Activated CD4-positive, alpha-beta T cell treated with anti-CD3 and anti-CD28 coated beads for 48 hours (primary cell): ENCODE results near the gene PGLYRP1.

ENCODE experiments used
- DNase-seq: peaks from one replicate; pipeline ENCODE4 v3.0.0-alpha.2; 2020

PGLYRP1 gene

DNA sequence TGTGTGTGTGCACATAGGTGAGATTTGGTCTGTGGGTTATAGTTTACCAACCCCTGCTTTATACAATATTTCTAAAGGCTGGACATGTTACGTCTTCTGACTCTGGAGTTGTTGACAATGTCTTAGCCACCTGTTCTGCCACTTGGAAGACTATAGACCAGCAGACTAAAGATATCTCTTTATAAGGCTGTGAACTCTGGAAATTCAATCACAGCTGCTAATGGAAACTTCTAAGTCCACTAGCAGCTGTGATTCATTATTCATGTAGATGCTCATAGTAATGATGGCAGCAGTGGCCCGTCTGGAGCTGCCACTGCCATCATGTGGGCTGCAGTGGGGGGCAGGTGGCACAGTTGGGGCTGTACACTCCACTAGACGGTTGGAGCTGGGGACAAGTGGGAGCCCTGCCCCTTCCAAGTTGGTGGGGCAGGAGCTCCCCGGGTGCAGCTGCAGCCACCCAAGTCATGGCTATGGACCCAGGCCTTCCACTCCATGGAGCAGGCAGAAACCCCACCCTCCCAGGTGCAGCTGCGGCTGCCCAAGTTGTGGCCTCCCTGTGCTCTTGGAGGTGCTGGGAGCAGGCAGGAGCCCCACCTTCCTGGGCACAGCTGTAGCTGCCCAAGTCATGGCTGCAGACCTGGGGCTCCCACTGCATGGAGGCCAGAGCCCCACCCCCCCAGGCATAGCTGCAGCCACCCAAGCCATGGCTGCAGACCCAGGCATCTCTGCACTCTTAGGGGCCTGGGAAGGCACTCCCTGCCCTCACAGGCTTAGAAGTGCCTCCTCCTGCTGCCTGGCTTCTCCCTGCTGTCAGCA lies 9.1 kb upstream of the PGLYRP1 start:
- no peak for DNase-seq

DNA sequence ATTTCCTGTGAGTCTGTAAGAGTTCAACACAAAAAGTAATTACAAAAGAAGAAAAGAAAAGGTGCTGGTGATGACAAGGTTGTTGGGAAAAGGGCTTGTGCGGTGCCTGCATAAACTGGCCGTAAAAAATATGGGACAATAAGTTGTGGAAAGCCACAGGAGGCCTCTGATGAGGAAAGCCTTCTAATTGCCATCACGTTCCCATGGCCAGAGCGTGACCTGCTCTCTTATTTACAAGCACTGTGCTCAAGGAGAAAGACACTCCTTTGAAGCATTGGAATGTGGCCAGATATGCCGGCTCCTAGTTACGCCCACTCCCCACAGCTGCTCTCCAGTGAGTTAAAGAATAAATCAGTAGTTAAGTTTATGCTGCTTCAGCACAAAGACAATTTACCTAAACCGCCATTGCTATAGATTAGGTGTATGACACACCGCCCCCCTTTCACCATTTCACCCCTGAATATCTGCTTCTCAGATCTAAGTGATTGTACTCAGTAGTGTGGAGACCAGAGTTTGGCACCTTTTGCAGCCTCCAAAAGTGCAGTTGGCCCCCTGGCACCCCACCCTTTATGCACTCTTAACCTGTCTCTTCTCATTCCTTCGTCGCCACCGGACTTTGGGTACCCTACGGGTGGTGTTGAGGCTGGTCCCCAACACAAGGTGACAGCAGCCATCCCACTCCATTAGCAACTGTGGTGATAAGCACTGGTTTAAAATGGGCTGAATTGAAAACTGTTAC lies 8.1 kb upstream of the PGLYRP1 start:
- DNase-seq = no peak

DNA sequence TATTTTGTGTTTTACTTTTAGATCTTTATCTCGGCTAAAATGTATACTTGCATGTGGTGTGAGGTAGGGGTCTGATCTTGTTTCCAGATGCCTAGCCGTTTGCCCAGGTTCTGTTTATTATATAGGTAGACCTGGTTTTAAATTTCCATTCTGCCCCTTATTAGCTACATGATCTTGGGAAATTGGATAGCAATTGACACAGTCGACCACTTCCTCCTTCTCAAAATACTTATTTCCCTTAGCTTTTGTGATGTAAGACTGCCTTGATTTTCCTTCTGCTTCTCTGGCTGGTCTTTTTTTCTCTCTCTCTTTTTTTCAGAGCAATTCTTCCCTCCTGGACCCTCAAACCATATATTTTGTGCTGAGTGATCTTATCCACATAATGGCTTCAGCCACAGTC lies 3.0 kb upstream of the PGLYRP1 start:
- DNase-seq = no peak

DNA sequence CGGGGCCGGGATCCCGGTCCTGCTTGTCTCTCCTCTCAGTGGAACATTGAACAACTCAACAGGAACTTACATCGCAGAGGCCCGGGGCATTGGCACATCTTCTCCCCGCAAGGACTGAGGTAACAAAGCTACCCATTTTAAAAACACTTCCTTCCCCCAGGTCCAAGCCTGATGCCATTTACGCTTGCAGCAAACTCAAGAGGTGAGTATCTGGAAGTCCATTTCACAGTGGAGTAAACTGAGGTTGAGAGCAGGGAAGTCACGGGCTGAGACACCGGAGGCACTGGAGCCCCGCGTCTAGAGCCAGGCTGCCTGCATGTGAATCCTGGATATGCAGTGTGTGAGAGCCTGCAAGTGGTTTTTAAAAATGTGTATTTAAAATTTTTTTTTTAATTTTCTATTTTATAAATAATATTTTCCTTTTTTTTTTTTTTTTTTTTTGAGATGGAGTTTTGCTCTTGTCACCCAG lies 492 bp upstream of the PGLYRP1 start:
- DNase-seq = no peak

DNA sequence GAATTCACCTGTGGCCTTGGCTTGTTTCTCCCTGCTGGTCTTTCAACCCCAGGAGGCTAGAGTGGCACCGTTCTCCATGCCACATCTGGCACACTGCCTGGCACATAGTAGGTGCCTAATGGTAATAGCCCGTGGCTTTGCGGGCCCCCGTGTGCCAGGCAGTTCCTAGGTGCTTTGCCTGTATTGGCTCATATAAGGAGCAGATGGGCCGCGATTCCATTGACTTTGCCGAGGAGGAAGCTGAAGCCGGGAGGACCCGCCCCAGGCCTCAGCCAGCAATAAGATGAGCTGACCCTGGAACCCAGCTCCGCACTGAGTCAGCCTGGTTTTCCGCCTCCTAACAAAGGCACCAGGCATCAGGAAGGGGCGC lies 807 bp downstream of the PGLYRP1 start:
- no peak for DNase-seq

DNA sequence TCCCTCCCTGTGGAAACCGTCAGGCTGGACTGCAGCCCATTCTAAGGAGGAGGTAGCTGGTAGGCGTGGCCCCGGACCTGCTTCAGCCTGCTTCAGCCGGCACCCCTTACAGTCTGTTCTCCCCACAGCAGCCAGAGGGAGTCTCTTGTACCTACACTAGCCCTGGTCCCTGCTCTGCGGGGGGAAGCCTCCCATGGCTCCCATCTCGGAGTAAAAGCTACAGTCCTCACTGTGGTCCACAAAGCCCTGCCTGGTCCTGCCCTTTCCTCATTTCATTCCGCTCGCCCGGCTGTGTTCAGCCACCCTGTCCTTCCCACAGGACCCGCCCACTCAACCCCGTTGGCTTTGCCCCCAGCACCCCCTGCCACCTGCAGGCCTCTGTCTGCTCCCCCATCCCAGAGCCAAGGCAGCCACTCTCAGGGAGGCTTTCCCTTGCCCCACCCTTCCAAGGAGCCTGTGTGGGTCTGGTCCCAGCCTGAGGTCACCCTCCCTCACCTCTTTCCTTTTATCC lies 1.3 kb downstream of the PGLYRP1 start:
- DNase-seq = no peak

DNA sequence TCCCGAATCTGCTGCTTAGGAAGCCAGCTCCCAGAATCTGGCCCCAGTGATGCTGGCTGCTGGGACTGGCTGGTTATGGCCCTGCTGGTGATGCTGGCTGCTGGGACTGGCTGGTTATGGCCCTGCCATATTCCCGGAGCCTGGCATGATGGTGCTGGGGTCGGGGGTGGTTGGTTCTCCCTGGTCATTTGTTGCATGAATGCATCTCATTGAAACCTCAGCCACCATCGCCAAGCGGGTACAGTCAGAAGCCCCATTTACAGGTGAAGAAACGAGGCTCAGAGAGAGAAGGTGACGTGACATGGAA lies 2.1 kb downstream of the PGLYRP1 start:
- DNase-seq = no peak

DNA sequence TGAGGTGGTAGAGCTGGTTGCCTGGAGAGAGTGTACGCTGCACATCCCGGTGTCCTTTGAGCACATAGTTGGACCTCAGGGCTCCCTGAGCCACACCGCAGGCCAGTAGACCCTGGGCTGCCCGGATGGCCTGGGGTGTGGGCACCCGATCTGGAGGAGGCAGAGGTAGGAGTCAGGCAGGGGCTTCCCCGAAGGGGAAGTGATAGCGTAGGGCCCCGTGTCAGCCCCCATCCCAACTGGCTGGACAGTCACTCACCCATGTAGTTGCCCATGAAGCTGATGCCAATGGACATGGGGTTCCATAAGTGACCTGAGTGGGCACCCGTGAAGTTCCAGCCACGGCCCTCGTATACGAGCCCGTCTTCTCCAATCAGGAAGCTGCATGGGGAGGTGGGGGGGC lies 3.6 kb downstream of the PGLYRP1 start:
- no peak for DNase-seq

DNA sequence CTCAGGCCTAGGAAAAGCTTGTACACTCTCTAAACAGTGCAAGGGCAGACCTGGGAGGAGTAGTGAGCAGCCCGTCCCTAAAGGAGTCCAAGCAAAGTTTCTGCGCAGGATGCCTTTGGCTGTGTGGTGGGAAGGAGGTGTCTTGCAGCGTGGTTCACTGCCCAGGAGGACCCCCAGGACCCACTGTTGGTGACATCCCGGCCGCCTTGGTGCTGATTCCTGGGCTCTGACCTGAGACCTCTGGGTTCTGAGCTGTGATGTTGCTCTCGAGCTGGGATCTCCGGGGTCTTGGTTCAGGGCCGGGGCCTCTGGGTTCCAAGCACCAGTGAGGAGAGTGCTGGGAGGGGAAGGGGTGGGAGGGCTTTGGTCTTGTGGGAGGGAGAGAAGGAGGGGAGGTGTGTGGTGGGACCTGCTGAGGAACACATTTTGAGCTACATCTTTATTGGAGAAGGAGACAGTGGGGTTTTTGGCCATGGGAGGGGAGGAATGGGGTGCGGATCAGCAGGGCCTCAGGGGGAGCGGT lies 4.1 kb downstream of the PGLYRP1 start:
- no peak for DNase-seq

DNA sequence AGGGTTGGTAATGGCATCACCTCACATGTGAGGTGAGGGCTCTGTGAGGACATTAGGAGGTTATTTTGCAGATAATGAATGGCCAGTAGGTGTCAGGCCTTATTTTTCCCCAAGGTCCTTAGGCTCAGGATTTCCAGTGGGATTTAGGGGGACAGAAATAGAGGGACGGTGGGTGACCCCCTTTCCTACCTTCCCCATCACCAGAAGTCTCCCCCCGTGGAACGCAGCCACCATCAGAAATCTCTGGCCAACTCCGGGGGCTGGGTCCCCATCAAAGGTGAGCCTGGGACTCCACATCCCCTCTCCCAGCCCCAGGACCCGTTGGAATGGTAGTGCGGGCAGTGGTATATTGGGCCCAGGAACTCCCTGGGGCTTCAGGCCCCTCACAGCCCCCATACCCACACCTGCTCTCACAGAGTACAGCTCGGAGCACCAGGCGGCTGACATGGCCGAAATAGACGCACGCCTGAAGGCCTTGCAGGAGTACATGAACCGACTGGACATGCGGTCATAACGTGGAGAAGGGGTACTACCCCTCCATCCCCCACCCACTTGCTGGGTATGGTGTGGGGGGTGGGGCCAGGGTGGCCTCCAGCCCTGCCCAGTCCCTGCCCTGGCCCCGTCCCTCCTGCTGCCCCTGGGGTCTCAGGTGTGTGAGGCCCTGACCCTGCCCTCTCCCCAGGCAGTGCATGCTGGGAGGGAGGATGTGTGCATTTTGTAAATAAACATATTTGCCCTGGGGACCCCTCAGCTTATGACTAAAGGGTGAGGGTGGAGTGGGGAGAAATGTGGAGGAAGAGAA lies 4.8 kb downstream of the PGLYRP1 start:
- no peak for DNase-seq

DNA sequence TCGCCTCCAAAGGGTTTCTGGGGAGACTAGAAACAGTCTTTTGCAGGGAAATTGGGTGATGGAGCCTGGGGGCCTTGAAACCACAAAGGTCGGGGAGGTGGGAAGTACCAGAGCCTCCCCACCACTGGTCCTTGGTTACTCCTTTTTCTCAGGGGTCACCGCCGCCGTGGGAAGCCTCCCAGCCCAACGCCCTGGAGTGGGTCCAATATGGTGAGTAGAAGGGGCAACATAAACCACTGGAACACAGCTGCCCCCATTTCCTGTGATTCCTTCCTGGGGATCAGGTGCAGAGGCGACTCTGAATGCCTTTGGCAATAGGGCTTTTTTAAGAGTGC lies 5.8 kb downstream of the PGLYRP1 start:
- no peak for DNase-seq

DNA sequence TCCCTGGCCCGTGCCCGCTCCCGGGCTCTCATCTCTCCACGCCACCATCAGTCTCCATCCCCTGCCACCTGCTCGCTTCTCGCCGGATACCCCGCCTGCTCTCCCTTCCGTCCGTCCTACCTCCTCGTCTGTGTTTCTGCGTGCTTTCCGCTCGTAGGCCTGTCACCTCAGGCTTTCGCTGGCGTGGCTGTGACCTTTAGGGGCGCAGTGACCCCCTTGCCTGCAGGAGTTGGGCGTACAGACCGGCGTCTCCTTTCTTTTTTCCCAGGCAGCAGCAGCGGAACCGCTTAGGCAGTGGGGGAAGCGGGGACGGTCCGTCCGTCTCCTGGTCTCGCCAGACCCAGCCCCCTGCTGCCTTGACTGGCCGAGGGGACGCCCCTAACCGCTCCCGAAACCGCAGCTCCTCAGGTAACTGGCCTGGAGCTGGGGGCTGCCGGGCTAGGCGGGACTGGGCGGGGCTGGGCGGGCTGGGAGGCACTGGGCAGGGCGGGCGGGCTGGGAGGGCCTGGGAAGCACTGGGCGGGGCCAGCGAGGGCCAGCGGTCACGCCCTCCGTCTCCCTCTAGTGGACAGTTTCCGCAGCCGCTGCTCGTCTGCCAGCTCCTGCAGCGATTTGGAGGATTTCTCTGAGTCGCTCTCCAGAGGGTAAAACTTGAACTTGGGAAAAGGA lies 6.3 kb downstream of the PGLYRP1 start:
- DNase-seq = peak; percentile 87

DNA sequence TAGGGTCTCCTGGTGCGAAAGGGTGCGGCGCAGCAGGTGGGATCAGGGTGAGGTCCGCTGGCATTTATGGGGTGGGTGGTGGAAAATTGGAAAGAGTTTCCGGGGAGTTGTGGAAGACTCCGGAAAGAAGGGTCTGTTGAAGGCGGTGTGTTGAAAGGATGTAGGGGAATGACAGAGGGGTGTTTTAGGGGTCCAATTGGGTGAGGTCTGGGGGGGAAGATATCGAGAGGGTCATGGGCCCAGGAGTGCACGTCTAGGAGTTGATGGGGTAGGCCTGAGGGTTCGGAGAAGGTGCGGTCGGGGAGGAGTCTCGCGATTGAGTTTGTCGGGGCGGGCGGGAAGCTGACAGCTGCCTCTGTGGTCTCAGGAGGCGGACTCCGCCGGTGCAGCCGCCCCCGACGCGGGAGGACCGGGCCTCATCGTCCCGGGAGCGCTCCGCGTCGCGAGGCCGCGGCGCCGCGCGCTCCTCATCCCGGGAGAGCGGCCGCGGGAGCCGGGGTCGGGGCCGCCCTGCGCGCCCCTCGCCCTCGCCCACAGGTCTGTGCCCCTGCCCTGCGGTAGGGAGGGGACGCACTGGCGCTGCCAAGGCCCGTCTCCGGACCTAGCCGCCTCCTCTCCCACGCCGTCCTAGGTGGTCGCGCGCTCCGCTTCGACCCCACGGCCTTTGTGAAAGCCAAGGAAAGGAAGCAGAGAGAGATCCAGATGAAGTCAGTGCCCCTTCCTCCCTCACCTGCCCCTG lies 7.0 kb downstream of the PGLYRP1 start:
- DNase-seq = peak; percentile 57

DNA sequence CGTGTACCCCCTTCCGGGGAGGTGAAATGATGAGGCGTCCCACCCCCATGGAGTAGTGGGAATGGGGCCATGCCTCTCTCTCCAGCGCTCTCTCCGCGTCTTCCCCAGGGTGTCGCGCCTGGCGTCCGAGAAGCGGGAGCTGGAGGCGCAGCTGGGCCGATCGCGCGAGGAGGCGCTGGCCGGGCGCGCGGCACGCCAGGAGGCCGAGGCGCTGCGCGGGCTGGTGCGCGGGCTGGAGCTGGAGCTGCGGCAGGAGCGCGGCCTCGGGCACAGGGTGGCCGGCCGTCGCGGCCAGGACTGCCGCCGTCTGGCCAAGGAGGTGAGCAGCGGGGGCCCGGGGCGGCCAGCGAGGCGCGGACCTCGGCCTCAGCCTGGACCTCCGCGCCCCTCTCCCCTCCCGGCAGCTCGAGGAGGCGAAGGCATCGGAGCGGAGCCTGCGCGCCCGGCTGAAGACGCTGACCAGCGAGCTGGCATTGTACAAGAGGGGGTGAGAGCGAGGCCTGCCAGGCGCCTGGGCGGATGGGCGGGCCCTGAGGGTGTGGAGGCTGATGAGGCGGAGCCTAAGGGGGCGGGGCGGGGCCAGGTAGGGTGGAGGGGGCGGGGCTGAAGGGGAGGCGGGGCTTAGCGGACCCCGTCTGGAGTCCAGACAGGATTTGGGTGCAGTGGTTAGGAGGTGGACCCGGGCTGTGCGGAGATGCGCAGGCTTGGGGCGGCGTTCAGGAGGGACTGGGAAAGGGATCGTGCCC lies 7.7 kb downstream of the PGLYRP1 start:
- DNase-seq = peak; percentile 77

DNA sequence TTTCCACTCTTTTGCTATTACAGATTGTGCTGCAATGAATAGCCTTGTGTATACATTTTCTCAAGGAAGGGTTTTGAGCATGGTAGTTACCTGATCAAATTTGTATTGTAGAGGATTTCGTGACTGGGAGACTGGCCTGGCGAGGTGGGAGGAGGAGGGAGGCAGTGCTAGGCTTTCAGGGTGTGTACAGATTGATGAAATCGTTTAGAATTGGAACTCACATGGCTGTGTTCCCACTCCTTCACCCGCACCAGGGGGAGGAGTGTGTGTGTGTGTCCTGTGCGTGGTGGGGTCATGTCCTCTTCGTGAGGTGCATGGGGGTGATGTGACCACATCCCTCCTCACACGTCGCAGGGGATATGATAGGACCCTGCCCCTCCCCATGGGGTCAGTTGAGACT lies 8.3 kb downstream of the PGLYRP1 start:
- no peak for DNase-seq

DNA sequence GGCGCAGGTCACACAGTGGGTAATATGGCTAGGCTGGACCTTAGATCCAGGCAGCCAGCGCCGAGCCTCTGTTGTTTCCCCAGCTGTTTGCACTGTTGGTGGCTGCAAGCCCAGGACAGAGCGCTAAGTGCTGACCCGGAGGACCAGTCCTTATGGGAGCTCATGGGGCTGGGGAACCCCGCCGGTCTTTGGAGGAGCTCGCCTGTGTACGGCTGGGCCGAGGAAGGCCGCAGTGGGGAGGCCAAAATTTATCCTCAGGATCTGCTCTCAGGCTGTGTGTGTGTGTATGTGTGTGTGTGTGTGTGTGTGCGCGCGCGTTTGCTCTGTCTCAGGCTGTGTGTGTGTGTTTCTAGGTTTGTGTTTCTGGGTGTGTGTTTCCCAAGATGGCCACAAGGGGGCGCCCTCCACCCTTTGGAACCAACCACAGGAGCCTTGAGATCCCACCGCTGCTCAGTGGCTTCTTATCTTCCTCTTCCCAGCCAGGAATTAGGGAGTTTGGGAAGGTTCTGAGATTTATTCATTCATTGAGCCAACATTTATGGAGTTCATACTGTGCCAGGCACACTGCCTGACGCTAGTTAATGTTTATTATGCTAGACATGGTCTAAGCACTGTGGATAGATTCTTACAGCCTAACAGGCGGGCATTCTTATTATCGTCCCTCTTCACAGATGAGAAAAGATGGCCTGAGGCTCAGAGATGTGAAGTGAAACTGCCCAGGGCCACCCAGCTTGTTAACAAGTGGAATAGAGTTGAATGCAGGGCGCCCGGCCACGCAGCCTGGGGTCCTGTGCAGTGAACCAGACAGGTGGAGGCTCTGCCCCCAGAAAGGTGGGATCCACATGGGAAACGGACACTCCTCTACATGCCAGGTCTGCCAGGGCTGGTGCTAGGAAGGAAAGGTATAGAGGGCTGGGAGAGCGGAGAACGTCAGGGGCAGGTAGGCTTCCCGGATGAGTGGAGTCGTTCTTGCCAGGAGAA lies 13.0 kb downstream of the PGLYRP1 start:
- peak; percentile 78 for DNase-seq

DNA sequence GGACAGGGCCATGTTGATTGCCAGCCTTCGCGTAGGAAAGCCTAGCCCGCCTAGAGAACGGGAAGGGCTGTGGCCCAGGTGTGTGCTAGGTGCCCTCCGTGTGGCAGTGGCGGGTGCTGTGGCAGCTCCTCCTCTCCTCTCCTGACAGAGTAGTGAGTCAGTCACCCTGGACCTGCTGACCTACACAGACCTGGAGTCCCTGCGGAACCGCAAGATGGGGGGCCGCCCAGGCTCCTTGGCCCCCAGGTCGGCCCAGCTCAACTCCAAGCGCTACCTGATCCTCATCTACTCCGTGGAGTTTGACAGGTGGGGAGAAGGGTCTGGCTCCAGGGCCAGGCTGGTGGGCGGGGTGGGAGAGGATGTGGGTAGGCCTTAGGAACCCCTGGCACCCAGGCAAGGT lies 16.4 kb downstream of the PGLYRP1 start:
- no peak for DNase-seq

DNA sequence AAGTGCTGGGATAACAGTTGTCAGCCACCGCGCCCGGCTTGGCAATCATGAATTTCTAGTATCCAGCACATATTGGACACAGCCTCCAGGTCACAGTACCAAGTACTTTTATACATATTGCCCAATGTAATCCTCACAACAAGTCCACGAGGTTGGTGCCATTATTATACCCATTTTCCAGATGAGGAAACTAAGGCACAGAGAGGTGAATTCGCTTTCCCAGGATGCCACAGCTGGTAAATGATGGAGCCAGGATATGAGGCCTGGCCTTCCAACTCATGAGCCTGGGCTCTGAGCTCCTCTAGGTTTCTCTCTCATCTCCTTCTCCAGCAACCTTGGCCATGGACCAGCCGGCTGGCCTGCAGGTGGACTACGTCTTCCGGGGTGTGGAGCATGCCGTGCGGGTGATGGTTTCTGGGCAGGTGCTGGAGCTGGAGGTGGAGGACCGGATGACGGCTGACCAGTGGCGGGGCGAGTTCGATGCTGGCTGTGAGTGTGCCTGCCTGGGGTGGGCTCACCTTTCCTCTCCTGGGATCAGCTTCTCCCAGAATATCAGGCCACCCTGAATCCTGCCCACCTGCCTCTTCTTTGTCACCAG lies 20.1 kb downstream of the PGLYRP1 start:
- DNase-seq = no peak

DNA sequence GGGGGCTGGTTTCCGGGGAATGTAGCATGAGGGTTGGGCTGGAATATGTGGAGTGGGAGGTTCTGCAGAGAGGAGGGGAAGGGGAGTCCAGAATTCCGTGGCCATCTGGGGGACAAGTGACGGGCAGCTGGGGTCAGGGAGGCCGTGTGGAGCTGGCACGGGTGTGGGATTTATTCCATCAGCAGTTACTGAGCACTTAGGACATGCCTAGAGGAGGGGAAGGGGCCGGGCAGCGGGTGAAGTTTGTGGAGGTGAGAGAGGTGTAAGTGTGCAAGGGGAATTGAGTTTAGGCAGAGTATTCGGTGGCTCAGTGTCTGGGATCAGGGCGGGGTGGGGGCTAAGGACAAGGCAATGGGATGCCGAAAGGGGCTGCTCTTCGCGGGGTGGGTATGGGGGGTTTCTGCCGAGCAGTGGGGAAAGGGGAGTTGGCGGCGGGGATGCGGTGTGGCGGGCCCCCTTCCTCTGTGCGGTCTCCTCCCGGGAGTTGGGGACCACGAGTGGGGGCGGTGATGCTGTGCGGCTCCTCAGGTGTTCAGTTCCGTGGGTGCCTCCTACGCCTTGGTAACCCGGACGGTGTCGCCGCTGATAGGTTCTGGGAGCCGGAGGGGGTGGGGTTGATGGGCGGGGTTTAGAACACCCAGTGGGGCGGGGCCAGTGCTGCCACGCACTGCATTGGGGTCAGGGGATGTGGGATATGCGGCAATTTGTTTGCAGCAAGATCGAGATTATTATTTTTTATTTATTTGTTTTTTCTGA lies 22.2 kb downstream of the PGLYRP1 start:
- DNase-seq = peak; percentile 71
